OCI-LY7 (cell line): ENCODE results near the gene IGFL3. TPM values are rescaled to one million over a fixed set of nuclear protein-coding genes. Genes with fewer than 3 reads are reported as not detected.

Source experiments
- BruUV-seq: library from RNA; stranded (reverse); fragments of 400-500 nt; replicated peaks from 2 replicates; lab custom pipeline; 2021; lab: Mats Ljungman, UMichigan
- CTCF ChIA-PET: fragments of 300-600 bp; sonication (Branson Sonifier 250); formaldehyde crosslinking; loops from one replicate; lab custom pipeline; 2022; ENCODE audit warnings: antibody characterized with exemption; ENCODE audit not compliant: unreplicated experiment; lab: Charles Lee
- POLR2A ChIA-PET: fragments of 300-600 bp; sonication (Branson Sonifier 250); formaldehyde crosslinking; loops from one replicate; lab custom pipeline; 2022; ENCODE audit warnings: antibody characterized with exemption; lab: Charles Lee
- DNase-seq: peaks from one replicate; pipeline ENCODE4 v3.0.0-alpha.2; 2015; ENCODE audit warnings: low spot score
- H2AFZ ChIP-seq: fragments of 200-600 bp; sonication (generic), shearing (Covaris generic); 2 replicates; pipeline ENCODE4 v1.6.1; 2014; ENCODE audit warnings: mild to moderate bottlenecking, antibody characterized with exemption, low read length, moderate library complexity
- H3K27ac ChIP-seq: fragments of 200-600 bp; sonication (generic); 2 replicates; pipeline ENCODE4 v1.5.1; 2014; ENCODE audit warnings: mixed run types, low read depth, mild to moderate bottlenecking, moderate library complexity, low read length, inconsistent platforms; ENCODE audit not compliant: poor library complexity, severe bottlenecking
- H3K36me3 ChIP-seq: fragments of 200-600 bp; sonication (generic); 2 replicates; pipeline ENCODE4 v1.6.1; 2014; ENCODE audit warnings: mild to moderate bottlenecking, antibody characterized with exemption, low read length, moderate library complexity, mixed read lengths; ENCODE audit not compliant: insufficient read depth
- H3K4me1 ChIP-seq: fragments of 200-600 bp; sonication (generic); 2 replicates; pipeline ENCODE4 v1.5.1; 2014; ENCODE audit warnings: mild to moderate bottlenecking, low read length; ENCODE audit not compliant: insufficient read depth, poor library complexity, severe bottlenecking
- H3K4me2 ChIP-seq: fragments of 200-600 bp; sonication (generic); 2 replicates; pipeline ENCODE4 v1.6.1; 2014; ENCODE audit warnings: mild to moderate bottlenecking, low read length
- H3K4me3 ChIP-seq: fragments of 200-600 bp; sonication (generic); 2 replicates; pipeline ENCODE4 v1.5.1; 2014; ENCODE audit warnings: mild to moderate bottlenecking, low read depth, low read length; ENCODE audit not compliant: poor library complexity, severe bottlenecking
- H3K79me2 ChIP-seq: fragments of 200-600 bp; sonication (generic); 2 replicates; pipeline ENCODE4 v1.6.1; 2016; ENCODE audit warnings: low read depth, mild to moderate bottlenecking, low read length, moderate library complexity, mixed read lengths; ENCODE audit not compliant: insufficient read depth
- H3K9me2 ChIP-seq: fragments of 200-600 bp; sonication (generic); 2 replicates; pipeline ENCODE4 v1.6.1; 2016; ENCODE audit warnings: mild to moderate bottlenecking, low read length, mixed read lengths; ENCODE audit not compliant: insufficient read depth
- H3K9me3 ChIP-seq: fragments of 200-600 bp; sonication (generic); 2 replicates; pipeline ENCODE4 v1.6.1; 2014; ENCODE audit warnings: mild to moderate bottlenecking, mixed run types, low read length, mixed read lengths
- H4K20me1 ChIP-seq: fragments of 200-600 bp; sonication (generic); 2 replicates; pipeline ENCODE4 v1.6.1; 2014; ENCODE audit warnings: mild to moderate bottlenecking, antibody characterized with exemption, low read length, moderate library complexity, mixed read lengths; ENCODE audit not compliant: insufficient read depth
- EZH2phosphoT487 ChIP-seq: fragments of 200-600 bp; sonication (generic); IDR thresholded peaks from 2 replicates; pipeline ENCODE4 v1.6.1; 2018; ENCODE audit warnings: low read depth, borderline replicate concordance, mild to moderate bottlenecking, mixed run types, antibody characterized with exemption, low read length, moderate library complexity, mixed read lengths
- intact Hi-C: fragments of 100-400 bp; cut with micrococcal nuclease; formaldehyde crosslinking; loops from one replicate; pipeline ENCODE4 v1.10.0; 2022; ENCODE audit not compliant: unreplicated experiment
- total RNA-seq, 2 experiments: library from RNA; depleted of rRNA in 1 of 2; stranded (reverse); fragments of >200 nt in 1 of 2; shearing (Covaris generic) in 1 of 2; gene quantifications; 2 replicates each; pipeline ENCODE4 v1.2.3, GENCODE V29; 2014 to 2022
- TF ChIP-seq, protein P1 (sequence below): fragments of 200-600 bp; sonication (generic); conservative IDR thresholded peaks from 2 replicates; pipeline ENCODE4 v1.5.1; 2014; ENCODE audit warnings: mild to moderate bottlenecking, antibody characterized with exemption, low read length, moderate library complexity, mixed read lengths

The IGFL3 gene
- total RNA-seq, 2 experiments from 2014 or later: not detected

DNA sequence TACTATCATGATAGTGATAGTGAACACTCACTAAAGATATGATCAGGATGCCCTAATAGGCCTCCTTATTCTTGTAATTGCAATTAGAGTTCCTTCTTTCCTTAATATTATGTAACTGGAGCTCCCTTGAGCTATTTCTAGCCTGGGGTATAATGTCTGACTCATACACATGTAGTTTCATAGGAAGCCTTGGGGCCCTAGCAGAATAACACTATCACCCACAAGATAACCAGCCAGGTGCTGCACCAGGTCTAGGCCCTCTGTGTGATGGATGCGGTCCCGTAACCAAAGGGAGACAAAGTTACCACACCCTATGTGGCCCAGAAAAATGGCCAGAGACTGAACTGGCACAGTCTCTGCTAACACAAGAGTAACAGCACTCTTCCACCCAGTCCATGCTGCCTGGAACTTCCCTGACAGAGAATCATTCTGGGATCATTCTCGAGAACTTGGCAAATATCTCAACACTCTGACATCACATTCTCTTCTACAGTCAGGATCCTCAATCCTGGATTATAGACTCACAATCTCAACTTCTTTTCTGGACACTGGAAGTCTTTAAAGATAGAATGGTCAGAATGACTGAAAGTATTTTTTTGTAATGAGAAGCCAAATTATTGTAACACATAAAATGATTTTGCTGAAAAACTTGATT is 51.1 kb downstream of the IGFL3 start:
- DNase-seq: no peak
- ChIA-PET CTCF (no interaction called here), POLR2A (no interaction called here)
- no peaks in the 10 kb centered on the region for H3K4me1 ChIP-seq
- H3K27ac ChIP-seq: no peak overlapping the region
- no peak overlapping the region for H3K4me3 ChIP-seq
- no peak overlapping the region for H3K4me2 ChIP-seq
- H3K79me2 ChIP-seq: no peaks in the 10 kb centered on the region
- no peaks in the 10 kb centered on the region for H3K9me3 ChIP-seq
- no peak for TF ChIP-seq EZH2phosphoT487
- TF ChIP-seq, protein P1, sequence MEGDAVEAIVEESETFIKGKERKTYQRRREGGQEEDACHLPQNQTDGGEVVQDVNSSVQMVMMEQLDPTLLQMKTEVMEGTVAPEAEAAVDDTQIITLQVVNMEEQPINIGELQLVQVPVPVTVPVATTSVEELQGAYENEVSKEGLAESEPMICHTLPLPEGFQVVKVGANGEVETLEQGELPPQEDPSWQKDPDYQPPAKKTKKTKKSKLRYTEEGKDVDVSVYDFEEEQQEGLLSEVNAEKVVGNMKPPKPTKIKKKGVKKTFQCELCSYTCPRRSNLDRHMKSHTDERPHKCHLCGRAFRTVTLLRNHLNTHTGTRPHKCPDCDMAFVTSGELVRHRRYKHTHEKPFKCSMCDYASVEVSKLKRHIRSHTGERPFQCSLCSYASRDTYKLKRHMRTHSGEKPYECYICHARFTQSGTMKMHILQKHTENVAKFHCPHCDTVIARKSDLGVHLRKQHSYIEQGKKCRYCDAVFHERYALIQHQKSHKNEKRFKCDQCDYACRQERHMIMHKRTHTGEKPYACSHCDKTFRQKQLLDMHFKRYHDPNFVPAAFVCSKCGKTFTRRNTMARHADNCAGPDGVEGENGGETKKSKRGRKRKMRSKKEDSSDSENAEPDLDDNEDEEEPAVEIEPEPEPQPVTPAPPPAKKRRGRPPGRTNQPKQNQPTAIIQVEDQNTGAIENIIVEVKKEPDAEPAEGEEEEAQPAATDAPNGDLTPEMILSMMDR: no peak
- no TSS peak for BruUV-seq
- no peaks in the 10 kb centered on the region for H3K36me3 ChIP-seq
- no peaks in the 10 kb centered on the region for H3K9me2 ChIP-seq
- no peak overlapping the region for H2AFZ ChIP-seq
- intact Hi-C loops: no loop called here
- no peaks in the 10 kb centered on the region for H4K20me1 ChIP-seq

Other genes with a start within 250 kb of the IGFL3 start
- 47.4 and 53.5 TPM in 2 replicates for gene IRF2BP1, start 238.5 kb downstream of the IGFL3 start, total RNA-seq (2014; rRNA removed; shearing (Covaris generic))
- gene IRF2BP1, start 238.5 kb downstream of the IGFL3 start, total RNA-seq (2022): 25.4 and 30.9 TPM in 2 replicates
- 5.2 and 5.3 TPM in 2 replicates for gene MYPOP, start 222.1 kb downstream of the IGFL3 start, total RNA-seq (2014; rRNA removed; shearing (Covaris generic))
- gene MYPOP, start 222.1 kb downstream of the IGFL3 start, total RNA-seq (2022): 15.6 and 16.1 TPM in 2 replicates
- gene NANOS2, start 209.9 kb downstream of the IGFL3 start, total RNA-seq (2014; rRNA removed; shearing (Covaris generic)): not detected in 2 replicates
- not detected in 2 replicates for gene NANOS2, start 209.9 kb downstream of the IGFL3 start, total RNA-seq (2022)
- gene NOVA2, start 150.8 kb downstream of the IGFL3 start, total RNA-seq (2014; rRNA removed; shearing (Covaris generic)): not detected in 2 replicates
- 0.19 and 0.30 TPM in 2 replicates for gene NOVA2, start 150.8 kb downstream of the IGFL3 start, total RNA-seq (2022)
- gene CCDC61, start 129.2 kb downstream of the IGFL3 start, total RNA-seq (2014; rRNA removed; shearing (Covaris generic)): 14.2 and 15.3 TPM in 2 replicates
- 20.1 and 23.0 TPM in 2 replicates for gene CCDC61, start 129.2 kb downstream of the IGFL3 start, total RNA-seq (2022)
- not detected in 2 replicates for gene PGLYRP1, start 101.6 kb downstream of the IGFL3 start, total RNA-seq (2014; rRNA removed; shearing (Covaris generic))
- gene PGLYRP1, start 101.6 kb downstream of the IGFL3 start, total RNA-seq (2022): not detected in 2 replicates
- gene IGFL4, start 83.7 kb downstream of the IGFL3 start, total RNA-seq (2014; rRNA removed; shearing (Covaris generic)): not detected in 2 replicates
- not detected in 2 replicates for gene IGFL4, start 83.7 kb downstream of the IGFL3 start, total RNA-seq (2022)
- not detected in 2 replicates for gene IGFL2, start 23.6 kb upstream of the IGFL3 start, total RNA-seq (2014; rRNA removed; shearing (Covaris generic))
- gene IGFL2, start 23.6 kb upstream of the IGFL3 start, total RNA-seq (2022): not detected in 2 replicates
- gene IGFL1, start 105.1 kb upstream of the IGFL3 start, total RNA-seq (2014; rRNA removed; shearing (Covaris generic)): not detected in 2 replicates
- gene IGFL1, start 105.1 kb upstream of the IGFL3 start, total RNA-seq (2022): not detected in 2 replicates
- not detected in 2 replicates for gene HIF3A, start 172.4 kb upstream of the IGFL3 start, total RNA-seq (2014; rRNA removed; shearing (Covaris generic))
- gene HIF3A, start 172.4 kb upstream of the IGFL3 start, total RNA-seq (2022): not detected in 2 replicates
- 110 and 118 TPM in 2 replicates for gene PPP5C, start 222.4 kb upstream of the IGFL3 start, total RNA-seq (2014; rRNA removed; shearing (Covaris generic))
- 103 and 105 TPM in 2 replicates for gene PPP5C, start 222.4 kb upstream of the IGFL3 start, total RNA-seq (2022)